ENCODE results near the gene MMP19.
"Not testable (repeated sequence)": the region's sequence is repeated elsewhere in the genome, so short reads cannot be mapped to it uniquely, and the experiment has no call there.

The MMP19 gene, protein sequence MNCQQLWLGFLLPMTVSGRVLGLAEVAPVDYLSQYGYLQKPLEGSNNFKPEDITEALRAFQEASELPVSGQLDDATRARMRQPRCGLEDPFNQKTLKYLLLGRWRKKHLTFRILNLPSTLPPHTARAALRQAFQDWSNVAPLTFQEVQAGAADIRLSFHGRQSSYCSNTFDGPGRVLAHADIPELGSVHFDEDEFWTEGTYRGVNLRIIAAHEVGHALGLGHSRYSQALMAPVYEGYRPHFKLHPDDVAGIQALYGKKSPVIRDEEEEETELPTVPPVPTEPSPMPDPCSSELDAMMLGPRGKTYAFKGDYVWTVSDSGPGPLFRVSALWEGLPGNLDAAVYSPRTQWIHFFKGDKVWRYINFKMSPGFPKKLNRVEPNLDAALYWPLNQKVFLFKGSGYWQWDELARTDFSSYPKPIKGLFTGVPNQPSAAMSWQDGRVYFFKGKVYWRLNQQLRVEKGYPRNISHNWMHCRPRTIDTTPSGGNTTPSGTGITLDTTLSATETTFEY

DNA sequence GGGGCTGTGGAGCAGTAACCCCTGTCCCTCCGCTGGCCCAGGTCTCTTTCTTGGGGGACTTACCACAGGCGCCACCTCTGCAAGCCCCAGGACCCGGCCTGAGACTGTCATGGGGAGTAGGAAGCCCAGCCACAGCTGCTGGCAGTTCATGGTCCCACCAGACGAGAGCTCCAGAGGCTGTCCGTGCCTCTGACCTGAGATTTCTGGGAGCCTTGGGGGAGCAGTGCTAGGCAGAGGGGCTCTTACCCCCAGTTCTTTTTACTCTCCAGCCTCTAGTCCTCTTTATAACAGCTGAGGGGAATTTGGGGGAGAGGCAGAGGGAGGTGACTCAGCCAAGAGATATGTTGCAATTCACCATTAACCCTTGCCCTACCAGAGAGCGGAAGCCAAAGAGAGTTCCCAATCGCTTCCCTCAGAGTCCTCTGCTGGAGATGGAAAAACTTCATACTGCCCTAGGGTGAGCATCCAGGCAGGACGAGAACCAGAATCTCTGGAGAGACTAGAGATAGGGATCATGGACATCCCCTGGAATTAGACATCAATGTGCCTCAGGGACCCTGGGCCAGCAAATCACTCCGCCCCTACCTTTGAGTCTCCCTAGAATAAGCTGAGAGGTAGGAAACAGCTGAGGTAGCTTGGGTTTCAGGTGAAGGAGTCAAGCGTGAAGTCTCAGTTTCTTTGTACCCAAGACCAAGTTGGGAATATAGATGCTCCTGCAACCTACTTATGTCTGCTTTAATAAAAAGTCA lies at the start of gene MMP19:
Gene MMP19 (minus strand): TSS at position 256 of the 749 bp plus-strand sequence. CDS start 106 bp downstream, at position 150.
- no peak for DNase-seq (ENCODE audit: low read depth in 2 of 2)

DNA sequence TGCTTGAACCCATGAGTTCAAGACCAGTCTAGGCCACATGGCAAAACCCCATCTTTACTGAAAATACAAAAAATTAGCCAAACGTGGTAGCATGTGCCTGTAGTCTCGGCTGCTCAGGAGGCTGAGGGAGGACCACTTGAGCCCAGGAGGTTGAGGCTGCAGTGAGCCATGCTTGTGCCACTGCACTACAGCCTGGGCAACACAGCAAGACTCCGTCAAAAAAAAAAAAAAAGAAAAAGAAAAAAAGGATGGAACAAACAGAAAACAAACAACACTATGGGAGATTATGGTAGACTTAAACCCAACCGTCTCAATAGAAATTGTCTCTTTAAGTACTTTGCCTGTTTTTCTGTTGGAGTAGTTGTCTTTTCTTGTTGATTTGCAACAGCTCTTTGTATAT lies 48.6 kb upstream of the MMP19 start:
- no peak for DNase-seq (ENCODE audit: low read depth in 2 of 2)

DNA sequence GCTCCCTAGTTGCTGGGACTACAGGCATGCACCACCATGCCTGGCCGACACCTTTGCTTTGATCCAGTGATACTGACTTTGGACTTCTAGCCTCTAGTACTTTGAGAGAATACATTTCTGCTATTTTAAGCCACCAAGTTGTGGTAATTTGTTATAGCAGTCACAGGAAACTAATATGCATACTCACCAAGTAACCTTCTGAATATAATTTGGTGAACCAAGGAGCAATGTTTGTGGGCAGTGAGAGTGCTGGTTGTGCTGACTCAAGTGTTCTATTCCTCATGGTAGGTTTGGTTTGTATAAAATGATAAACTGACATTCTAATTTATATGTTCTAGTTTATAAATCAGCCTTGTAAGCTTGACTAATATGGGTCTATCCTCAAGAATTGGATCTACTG lies 42.4 kb upstream of the MMP19 start:
- DNase-seq (ENCODE audit: low read depth in 2 of 2), result no peak

DNA sequence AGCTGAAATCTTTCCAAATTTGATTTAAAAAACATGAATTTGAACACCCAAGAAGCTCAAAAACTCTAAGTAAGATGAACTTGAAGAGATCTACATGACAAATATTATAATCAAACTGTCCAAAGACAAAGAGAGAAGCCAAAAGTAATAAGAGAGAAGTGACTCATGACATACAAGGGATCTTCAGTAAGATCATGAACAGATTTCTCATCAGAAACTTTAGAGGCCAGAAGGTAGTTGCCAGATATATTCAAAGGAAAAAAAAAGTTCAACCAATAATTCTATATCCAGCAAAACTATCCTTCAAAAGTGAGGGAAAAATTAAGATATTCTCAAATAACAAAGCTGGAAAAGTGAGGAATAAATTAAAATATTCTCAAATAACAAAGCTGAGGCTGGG lies 35.1 kb upstream of the MMP19 start:
- DNase-seq (ENCODE audit: low read depth in 2 of 2), result no peak

DNA sequence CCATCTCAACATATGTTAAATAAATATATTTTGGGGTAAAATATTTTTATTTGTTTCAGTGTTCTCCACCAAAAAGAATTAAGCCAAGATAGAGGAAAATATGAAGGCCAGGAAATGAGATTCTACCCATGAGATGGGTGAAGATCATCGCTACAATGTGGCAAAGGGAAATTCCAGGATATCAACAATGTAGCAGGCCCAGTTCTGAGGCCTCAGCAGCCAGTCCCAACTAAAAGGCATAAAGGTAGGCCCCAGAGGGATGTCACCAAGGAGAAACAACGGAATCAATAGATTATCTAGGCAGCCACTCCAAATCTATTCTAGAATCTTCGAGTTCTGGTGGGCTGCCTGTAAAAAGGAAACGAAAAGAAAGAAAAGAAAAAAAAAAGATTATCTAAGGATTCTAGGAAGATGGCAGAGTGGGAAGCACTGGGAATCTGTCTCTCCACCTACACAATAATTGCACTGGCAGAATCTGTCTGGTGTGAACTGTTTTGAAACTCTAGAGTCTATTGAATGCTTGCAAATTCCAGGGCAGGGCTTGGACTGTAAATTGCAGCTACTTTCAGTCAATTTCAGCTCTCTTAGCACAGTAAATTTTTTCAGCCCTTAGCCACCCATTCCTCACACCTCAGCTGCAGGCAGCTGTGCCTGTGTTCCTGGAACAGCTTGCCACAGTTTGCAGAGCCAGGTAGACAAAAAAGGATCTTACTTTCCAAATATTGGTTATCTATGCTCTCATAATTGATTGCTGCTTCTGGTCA lies 33.1 kb upstream of the MMP19 start:
- no peak for DNase-seq (ENCODE audit: low read depth in 2 of 2)

DNA sequence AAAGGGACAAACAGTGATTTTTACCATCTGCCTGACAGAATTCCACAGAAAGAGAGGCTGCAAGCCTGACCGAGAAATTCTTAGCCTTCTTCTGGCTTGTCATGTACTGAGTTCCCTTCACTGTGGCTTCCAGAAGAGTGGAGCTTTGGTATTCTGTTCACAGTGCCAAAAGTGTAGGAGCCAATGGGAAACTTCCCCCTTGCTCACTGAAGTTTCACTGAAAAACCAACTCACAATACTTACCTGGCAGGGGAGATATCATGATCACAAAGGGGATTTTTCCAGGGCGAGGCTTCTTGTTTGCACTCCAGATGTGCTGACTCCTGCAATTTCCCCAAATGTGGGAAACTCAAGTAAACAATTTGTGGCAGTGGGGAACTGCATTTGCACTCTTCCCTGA lies 31.7 kb upstream of the MMP19 start:
- no peak for DNase-seq (ENCODE audit: low read depth in 2 of 2)

DNA sequence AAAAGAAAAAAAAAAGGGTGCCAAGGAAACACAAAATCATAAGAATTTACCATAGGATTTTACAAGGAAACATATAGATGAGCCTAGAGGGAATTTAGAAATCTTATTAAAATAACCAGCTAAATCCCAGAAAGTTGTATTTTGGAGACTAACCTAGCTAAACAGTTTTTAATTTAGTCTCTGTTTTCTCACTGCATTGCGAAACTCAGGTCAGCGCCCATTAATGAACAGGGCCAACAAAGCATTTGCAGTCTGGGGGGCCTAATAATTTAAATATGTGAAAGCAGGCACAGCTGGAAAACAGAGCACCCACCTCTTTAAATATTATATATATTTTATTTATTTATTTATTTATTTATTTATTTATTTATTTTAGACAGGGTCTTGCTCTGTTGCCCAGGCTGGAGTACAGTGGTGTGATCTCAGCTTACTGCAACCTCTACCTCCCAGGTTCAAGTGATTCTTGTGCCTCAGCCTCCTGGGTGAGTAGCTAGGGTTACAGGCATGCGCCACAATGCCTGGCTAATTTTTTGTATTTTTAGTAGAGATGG lies 23.8 kb upstream of the MMP19 start:
- DNase-seq (ENCODE audit: low read depth in 2 of 2), result not testable (repeated sequence)

DNA sequence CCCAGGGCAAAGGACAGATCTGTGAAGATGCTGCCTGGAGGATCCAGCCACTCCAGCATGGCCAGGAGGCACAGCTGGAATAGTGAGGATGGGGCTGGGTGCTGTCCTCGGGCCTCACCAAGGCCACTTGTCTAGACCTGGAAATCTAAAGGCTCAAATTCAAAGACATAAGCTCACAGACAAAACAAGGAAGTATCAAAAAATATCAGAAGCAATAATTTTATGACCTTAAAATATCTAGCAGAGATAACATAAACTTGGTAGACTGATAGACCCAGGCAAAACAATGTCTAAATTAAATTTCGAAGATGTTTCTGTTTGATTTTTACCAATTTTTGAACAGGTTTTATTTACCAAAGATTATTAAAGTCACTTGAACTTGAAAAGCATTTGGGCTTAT lies 22.6 kb upstream of the MMP19 start:
- DNase-seq (ENCODE audit: low read depth in 2 of 2), result no peak

DNA sequence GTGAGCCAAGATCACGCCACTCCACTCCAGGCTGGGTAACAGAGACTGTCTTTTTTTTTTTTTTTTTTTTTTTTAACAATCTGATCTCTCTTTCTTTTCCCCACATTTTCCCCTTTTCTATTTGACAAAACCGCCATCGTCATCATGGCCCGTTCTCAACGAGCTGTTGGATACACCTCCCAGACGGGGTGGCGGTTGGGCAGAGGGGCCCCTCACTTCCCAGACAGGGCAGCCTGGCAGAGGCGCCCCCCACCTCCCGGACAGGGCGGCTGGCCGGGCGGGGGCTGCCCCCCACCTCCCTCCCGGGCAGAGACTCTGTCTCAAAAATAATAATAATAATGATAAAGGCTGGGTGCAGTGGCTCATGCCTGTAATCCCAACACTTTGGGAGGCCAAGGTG lies 20.2 kb upstream of the MMP19 start:
- not testable (repeated sequence) for DNase-seq (ENCODE audit: low read depth in 2 of 2)

DNA sequence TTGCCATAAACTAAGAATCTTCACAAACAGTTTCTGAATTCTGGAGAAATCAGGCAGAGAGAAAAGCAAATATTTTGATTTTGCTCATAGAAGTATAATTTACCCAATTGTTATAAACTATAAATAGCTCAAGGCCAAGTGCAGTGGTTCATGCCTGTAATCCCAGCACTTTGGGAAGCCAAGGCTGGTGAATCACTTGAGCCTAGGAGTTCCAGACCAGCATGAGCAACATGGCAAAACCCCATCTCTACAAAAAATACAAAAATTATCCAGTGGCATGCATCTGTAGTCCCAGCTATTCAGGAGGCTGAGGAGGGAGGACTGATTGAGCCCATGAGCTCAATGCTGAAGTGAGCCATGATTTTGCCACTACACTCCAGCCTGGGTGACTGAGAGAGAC lies 19.6 kb upstream of the MMP19 start:
- no peak for DNase-seq (ENCODE audit: low read depth in 2 of 2)

DNA sequence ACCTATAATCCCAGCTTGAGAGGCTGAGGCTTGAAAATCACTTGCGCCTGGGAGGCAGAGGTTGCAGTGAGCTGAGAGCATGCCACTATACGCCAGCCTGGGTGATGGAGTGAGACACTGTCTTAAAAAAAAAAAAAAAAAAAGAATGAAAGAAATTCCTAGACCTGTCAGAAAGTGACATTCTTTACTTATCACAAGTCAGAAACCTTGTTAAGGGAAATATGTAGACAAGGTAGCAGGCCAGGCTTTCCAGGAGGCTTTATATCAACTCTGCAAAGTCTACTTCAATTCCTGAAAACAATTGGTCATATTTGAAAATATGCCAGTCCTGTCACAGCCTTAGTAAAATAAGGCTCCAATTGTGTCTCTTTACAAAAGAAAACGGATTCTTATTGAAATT lies 19.1 kb upstream of the MMP19 start:
- DNase-seq (ENCODE audit: low read depth in 2 of 2), result no peak

DNA sequence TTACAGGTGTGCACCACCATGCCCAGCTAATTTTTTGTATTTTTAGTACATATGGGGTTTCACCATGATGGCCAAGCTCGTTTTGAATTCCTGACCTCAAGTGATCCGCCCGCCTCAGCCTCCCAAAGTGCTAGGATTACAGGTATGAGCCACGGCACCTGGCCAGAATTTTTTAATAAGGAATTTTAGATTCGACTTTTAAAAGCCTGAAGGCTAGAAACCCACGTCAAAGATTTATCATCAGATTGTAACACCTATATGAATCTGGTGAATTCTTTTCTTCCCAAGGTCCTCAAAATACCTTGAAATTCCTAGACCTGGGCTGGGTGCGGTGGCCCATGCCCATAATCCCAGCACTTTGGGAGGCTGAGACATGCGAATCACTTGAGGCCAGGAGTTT lies 18.7 kb upstream of the MMP19 start:
- no peak for DNase-seq (ENCODE audit: low read depth in 2 of 2)

DNA sequence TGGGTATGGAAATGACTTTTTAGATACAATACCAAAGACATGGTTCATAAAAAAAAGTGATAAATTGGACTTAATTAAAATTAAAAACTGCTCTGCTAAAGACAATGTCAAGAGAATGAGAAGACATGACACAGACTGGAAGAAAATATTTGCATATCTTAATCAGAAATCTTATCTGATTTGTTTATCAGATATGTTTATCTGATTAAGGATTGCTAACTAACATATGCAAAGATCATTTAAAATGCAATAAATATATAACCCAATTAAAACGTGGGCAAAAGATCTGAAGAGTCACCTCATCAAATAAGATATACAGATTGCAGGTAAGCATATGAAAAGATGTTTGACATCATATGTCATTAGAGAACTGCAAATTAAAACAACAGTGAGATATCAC lies 10.0 kb upstream of the MMP19 start:
- no peak for DNase-seq (ENCODE audit: low read depth in 2 of 2)

DNA sequence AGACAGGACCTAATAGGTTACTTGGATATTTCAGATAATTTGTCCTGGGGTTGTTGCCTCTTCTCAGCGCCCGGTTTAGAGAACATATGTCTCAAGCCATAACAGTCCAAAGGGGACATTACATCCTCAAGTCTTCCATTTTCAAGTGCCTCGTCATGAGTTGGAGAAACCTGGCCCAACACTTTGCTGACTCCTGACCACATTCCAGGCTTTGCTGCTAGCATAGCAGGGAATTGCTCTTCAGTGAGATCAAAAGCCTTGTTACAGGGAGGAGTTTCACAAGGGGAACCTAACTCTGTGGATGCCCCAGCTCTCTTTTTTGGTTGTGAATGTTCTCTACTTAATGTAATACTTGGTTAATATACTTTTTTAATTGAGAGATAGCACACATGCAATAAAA lies 8.2 kb upstream of the MMP19 start:
- no peak for DNase-seq (ENCODE audit: low read depth in 2 of 2)

DNA sequence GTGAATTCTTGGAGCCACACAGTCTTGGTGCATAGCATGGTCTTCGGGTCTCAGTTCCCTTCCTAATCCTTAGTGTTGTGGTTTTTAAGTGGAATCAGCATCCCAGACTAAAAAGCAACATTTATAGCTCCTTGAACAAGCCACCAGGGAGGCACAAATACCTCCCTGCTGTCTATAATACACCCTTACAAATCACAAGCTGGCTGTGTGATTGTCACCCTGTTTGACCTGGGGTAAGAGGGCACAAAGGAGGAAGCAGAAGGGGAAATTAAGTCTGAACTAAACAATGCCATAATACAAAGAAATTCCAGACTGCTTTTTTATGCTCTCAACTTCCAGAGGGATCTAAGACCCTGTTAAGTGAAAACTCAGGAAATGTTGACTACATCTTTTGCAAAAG lies 7.7 kb upstream of the MMP19 start:
- no peak for DNase-seq (ENCODE audit: low read depth in 2 of 2)

DNA sequence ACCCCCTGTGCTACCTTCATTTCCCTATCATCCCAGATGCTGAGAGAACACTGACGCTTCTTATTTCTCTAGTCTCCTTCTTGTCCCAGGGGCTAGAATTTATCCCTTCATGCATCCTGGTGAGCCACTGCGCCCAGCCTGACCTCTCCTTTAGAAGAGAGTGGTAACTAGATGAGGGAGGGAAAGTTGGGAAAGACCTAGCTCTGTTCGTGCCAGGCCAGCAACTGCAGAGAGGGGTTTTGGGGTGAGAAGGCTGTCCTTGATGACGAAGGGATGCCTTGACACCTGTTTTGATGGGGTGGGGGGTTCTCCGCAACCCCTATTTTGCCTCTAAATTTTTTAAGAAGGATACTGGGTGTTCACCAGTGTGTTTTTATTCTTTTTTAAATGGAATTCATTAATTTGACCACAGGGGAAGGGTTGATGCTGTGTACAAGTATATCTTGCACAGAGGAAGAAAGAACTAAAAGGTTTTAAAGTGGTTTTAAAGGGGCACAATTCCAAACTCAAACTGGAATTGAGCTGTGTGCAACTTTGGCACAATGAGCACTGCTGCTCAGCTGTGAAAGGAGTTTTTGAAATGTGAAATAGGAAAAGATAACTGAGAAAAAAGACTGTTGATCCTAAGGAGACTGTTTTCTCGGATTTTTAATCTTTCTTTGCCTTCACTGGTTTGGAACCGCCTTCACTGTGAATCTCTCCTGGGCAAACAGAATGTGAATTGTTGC lies 7.0 kb upstream of the MMP19 start:
- no peak for DNase-seq (ENCODE audit: low read depth in 2 of 2)

DNA sequence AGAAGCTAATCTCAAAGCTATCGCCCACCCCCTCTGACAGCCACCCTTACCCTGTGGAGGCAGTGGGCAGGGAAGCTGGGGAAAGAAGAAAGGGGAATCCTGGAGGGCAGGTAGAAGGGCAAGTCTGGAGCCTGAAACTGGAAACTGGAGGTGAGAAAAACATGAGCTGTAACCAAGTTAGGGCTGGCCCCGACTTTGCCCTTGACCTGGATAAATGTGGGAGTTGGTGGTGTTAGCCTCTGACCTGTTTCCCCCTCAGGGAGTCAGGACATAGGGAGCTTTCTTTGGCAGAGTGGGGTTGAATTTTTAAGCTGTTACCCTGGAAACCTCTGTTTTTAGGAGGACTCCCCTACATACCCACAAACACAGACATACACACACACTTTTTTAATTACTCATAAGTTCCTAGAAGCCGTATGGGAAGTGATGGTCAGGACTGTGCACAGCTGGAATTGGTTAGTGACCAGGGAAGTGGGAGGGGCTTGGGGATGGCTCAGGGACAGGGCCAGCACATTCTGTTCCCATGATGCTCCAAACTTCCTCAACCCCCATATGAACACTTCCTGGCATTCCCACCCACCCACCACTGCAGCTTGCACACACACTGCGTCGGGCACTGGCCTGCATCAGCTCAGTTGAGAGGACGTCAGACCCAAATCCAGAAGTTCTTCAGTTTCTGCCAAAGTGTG lies 5.0 kb upstream of the MMP19 start:
- DNase-seq (ENCODE audit: low read depth in 2 of 2), result no peak

DNA sequence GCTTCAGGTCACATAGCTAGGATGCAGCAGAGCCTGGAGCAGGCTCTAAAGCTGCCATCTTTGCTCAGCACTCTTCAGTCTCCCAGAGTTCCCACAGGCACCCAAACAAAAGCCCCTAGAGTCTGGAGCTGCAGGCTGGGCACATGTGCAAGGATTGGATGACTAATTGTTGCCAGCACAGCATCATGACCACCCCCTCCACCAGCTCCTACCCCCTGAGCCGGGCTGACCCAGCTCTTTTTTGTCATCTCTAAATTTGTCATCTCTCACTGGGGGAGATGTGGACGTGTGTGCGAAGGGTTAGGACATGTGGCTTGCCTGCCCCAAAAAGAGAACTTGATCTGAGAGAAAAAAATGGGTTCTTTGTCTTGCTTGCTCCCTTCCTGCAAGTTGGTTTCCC lies 4.3 kb upstream of the MMP19 start:
- DNase-seq (ENCODE audit: low read depth in 2 of 2), result no peak

DNA sequence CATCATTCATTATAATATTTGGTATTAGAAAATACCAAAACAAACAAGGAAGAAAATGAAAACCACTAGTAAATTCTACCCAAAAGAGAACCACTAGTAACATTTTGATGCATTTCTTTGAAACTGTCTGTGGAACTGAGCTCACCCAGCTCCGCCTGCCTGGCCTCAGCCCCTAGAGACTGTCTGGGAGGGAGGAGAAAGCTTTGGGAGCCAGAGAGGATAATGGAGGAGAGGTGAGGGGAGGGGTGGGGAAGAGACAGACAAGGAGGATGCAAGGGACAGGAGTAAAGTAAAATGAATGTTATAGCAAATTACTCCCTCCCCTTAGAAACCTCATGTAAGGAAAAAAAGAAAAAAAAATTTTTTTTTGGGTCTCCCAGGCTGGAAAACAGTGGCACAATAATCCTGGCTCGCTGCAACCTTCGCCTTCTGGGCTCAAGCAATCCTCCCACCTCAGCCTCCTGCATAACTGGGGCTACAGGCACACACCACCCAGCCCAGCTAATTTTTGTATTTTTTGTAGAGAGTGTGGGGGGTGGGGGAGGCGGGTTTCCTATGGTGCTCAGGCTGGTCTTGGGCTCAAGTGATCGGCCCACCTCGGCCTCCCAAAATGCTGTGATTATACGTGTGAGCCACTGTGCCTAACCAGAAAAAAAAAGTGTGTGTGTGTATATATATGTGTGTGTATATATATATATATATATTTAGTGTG lies 3.2 kb upstream of the MMP19 start:
- no peak for DNase-seq (ENCODE audit: low read depth in 2 of 2)

DNA sequence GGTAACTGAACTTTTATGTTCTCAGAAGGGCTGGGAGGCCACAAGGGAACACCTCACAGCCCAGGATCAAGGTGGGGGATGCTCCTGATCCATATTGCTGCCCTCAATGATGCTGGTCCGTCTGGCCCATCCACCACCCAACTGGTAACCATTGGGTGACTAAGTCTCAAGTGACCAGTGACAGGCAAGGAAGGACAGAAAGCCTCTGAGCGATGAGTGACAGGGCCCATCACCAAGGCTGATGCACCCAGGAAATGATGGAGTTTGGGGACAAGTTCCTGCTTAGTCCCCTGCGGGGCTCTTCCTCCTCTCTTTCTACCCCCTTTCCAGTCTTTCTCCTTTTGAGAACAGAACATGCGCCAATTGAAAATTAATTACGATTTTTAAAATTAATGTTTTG lies 2.6 kb upstream of the MMP19 start:
- DNase-seq (ENCODE audit: low read depth in 2 of 2), result no peak
